SU-DHL-6 (cell line): Measurements from ENCODE around the gene CCDC85C.

Experiments used
- EZH2phosphoT487 ChIP-seq: fragments of 200-600 bp; sonication (generic), shearing (Covaris generic); conservative IDR thresholded peaks from 2 replicates; pipeline ENCODE4 v1.6.1; 2018; ENCODE audit warnings: mild to moderate bottlenecking, antibody characterized with exemption, low read length, moderate library complexity, mixed read lengths
- TF ChIP-seq, protein P1 (sequence below): fragments of 200-600 bp; sonication (generic); IDR thresholded peaks from one replicate; pipeline ENCODE4 v1.5.1; 2017; ENCODE audit warnings: antibody characterized with exemption, mild to moderate bottlenecking, low read length, moderate library complexity; ENCODE audit not compliant: insufficient read depth, poor library complexity, severe bottlenecking

DNA sequence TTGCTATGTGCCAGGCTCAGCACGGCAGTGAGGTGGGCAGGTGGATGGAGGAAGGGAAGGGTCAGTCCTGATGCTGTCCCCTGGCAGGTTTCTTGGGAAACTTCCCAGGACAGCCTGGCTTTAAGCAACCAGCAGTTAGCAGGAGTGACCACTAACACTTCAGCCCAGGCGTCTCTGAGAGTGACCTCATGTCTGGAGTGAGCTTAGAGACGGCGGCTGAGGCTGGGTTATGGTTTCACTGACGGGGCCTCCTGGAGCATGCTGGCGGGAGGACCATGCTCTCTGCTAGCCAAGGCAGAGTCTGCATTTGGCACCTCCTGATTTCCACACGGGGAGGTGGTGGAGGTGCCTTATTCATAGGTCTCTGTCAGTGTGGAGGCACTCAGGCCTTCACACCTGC lies 43.4 kb upstream of the CCDC85C start:
- TF ChIP-seq, protein P1, sequence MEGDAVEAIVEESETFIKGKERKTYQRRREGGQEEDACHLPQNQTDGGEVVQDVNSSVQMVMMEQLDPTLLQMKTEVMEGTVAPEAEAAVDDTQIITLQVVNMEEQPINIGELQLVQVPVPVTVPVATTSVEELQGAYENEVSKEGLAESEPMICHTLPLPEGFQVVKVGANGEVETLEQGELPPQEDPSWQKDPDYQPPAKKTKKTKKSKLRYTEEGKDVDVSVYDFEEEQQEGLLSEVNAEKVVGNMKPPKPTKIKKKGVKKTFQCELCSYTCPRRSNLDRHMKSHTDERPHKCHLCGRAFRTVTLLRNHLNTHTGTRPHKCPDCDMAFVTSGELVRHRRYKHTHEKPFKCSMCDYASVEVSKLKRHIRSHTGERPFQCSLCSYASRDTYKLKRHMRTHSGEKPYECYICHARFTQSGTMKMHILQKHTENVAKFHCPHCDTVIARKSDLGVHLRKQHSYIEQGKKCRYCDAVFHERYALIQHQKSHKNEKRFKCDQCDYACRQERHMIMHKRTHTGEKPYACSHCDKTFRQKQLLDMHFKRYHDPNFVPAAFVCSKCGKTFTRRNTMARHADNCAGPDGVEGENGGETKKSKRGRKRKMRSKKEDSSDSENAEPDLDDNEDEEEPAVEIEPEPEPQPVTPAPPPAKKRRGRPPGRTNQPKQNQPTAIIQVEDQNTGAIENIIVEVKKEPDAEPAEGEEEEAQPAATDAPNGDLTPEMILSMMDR = no peak
- TF ChIP-seq EZH2phosphoT487 = no peak
